Activated CD4-positive, alpha-beta T cell treated with anti-CD3 and anti-CD28 coated beads for 36 hours (primary cell): ENCODE measurements around the gene POLR1D. TPM values are rescaled to one million over a fixed set of nuclear protein-coding genes. Genes with fewer than 3 reads are reported as not detected.

Experiments
- ATAC-seq: fragments of 200-7000 bp; cut with Tn5 transposase; one replicate; pipeline ENCODE4 v1.10.0; 2021; ENCODE audit warnings: mild to moderate bottlenecking, moderate library complexity
- CTCF ChIA-PET: fragments of 350-600 bp; sonication (Branson Sonifier 250); formaldehyde crosslinking; loops from one replicate; lab custom pipeline; 2021; ENCODE audit warnings: antibody characterized with exemption; lab: Charles Lee
- POLR2A ChIA-PET: fragments of 350-600 bp; sonication (Branson Sonifier 250); formaldehyde crosslinking; loops from one replicate; lab custom pipeline; 2021; ENCODE audit warnings: antibody characterized with exemption, inconsistent platforms; lab: Charles Lee
- DNase-seq: peaks from one replicate; pipeline ENCODE4 v3.0.0-alpha.2; 2020
- H3K27ac Mint-ChIP-seq: one replicate; pipeline ENCODE4 v1.8.0; 2021; ENCODE audit warnings: mixed read lengths
- H3K27me3 Mint-ChIP-seq: one replicate; pipeline ENCODE4 v1.8.0; 2021; ENCODE audit warnings: mixed read lengths
- H3K36me3 Mint-ChIP-seq: one replicate; pipeline ENCODE4 v1.8.0; 2021; ENCODE audit warnings: low read depth, mixed read lengths
- H3K4me1 Mint-ChIP-seq: one replicate; pipeline ENCODE4 v1.8.0; 2021; ENCODE audit warnings: mixed read lengths
- H3K4me3 Mint-ChIP-seq: one replicate; pipeline ENCODE4 v1.8.0; 2021; ENCODE audit warnings: mild to moderate bottlenecking, moderate library complexity, mixed read lengths
- H3K9me3 Mint-ChIP-seq: one replicate; pipeline ENCODE4 v1.8.0; 2021; ENCODE audit warnings: low read depth, mixed read lengths
- intact Hi-C, 2 experiments: fragments of 100-400 bp; cut with DNase I in 1 of 2; cut with micrococcal nuclease in 1 of 2; formaldehyde crosslinking; loops; one replicate each; pipeline versions ENCODE4 v1.14.2 to v1.15.1; 2022 to 2024; cut with DNase I, micrococcal nuclease
- total RNA-seq, 2 experiments: library from RNA; stranded (reverse); gene quantifications; one replicate each; pipeline ENCODE4 v1.2.3, GENCODE V29; 2021

The POLR1D gene
- total RNA-seq, 2 experiments from 2014 or later, result 165 to 197 TPM

GRCh38 chr13:27595055-27595811, 26.5 kb upstream of the POLR1D start:
- DNase-seq, result no peak
- no peak for ATAC-seq
- CTCF ChIA-PET, result interaction anchor here (0.7 kb wide), 1 partner anchor 71 kb away, joined by 3 read pairs; no protein-coding TSS in a partner anchor
- Mint-ChIP-seq H3K9me3 (no peaks in the 10 kb centered on the region), H3K36me3 (no peaks in the 10 kb centered on the region), H3K27ac (no peak overlapping the region), H3K4me3 (no peak overlapping the region), H3K4me1 (peaks cover 6% of the 10 kb centered on the region), H3K27me3 (no peaks in the 10 kb centered on the region)
- intact Hi-C loops, result no loop called here
- POLR2A ChIA-PET, result no interaction called here

GRCh38 chr13:27599096-27599495, 22.6 kb upstream of the POLR1D start:
- Mint-ChIP-seq H3K36me3 (peaks cover under 1% of the 10 kb centered on the region), H3K4me3 (no peak overlapping the region), H3K9me3 (peaks cover under 1% of the 10 kb centered on the region), H3K27ac (no peak overlapping the region), H3K4me1 (peaks cover 19% of the 10 kb centered on the region), H3K27me3 (no peaks in the 10 kb centered on the region)
- POLR2A ChIA-PET, result no interaction called here
- DNase-seq (no peak), ATAC-seq (no peak)
- intact Hi-C loops, result no loop called here
- CTCF ChIA-PET, result interaction anchor here (0.7 to 1.5 kb wide), 2 partner anchors 13 to 21 kb away, joined by 3 to 4 read pairs; partner anchors contain the start of gene LNX2

- CTCF ChIA-PET, result interaction anchor here (0.7 kb wide), 1 partner anchor 216 kb away, joined by 3 read pairs; no protein-coding TSS in a partner anchor
- POLR2A ChIA-PET, result no interaction called here
These were observed 21.7 kb upstream of the POLR1D start for GRCh38 chr13:27599845-27600553.

GRCh38 chr13:27600711-27601110, 21.0 kb upstream of the POLR1D start:
- ChIA-PET CTCF (no interaction called here), POLR2A (no interaction called here)
- Mint-ChIP-seq H3K27ac (no peak overlapping the region), H3K27me3 (no peaks in the 10 kb centered on the region), H3K4me1 (peaks cover 21% of the 10 kb centered on the region), H3K4me3 (no peak overlapping the region), H3K9me3 (peaks cover 3% of the 10 kb centered on the region), H3K36me3 (peaks cover 2% of the 10 kb centered on the region)
- DNase-seq (no peak), ATAC-seq (no peak)
- intact Hi-C loops, result no loop called here

More at GRCh38 chr13:27599845-27600553, 21.7 kb upstream of the POLR1D start:
- Mint-ChIP-seq H3K27ac (no peak overlapping the region), H3K4me1 (peaks cover 21% of the 10 kb centered on the region), H3K27me3 (no peaks in the 10 kb centered on the region), H3K4me3 (no peak overlapping the region), H3K36me3 (peaks cover 2% of the 10 kb centered on the region), H3K9me3 (peaks cover 3% of the 10 kb centered on the region)
- ATAC-seq, result no peak
- no peak for DNase-seq
- intact Hi-C loops, result no loop called here

- peaks cover 3% of the 10 kb centered on the region for H3K9me3 Mint-ChIP-seq
- no peak for ATAC-seq
- CTCF ChIA-PET, result interaction anchor here (0.6 to 1.3 kb wide), 2 partner anchors 19 to 1040 kb away, joined by 3 to 4 read pairs; partner anchors contain the start of gene LNX2
These were observed 20.5 kb upstream of the POLR1D start for GRCh38 chr13:27601208-27601607.

GRCh38 chr13:27601803-27602202, 19.9 kb upstream of the POLR1D start:
- peaks cover 2% of the 10 kb centered on the region for H3K36me3 Mint-ChIP-seq

More at GRCh38 chr13:27601208-27601607, 20.5 kb upstream of the POLR1D start:
- intact Hi-C loops, result no loop called here
- POLR2A ChIA-PET, result interaction anchor here (0.6 kb wide), 1 partner anchor 43 kb away, joined by 4 read pairs; no protein-coding TSS in a partner anchor
- no peak overlapping the region for H3K4me3 Mint-ChIP-seq
- H3K27me3 Mint-ChIP-seq, result no peaks in the 10 kb centered on the region
- no peak for DNase-seq
- H3K36me3 Mint-ChIP-seq, result peaks cover 2% of the 10 kb centered on the region
- H3K4me1 Mint-ChIP-seq, result peaks cover 23% of the 10 kb centered on the region
- no peak overlapping the region for H3K27ac Mint-ChIP-seq

GRCh38 chr13:27605099-27605498, 16.6 kb upstream of the POLR1D start:
- ChIA-PET POLR2A (no interaction called here), CTCF (no interaction called here)
- Mint-ChIP-seq H3K4me3 (no peak overlapping the region), H3K27me3 (no peaks in the 10 kb centered on the region), H3K4me1 (peaks cover 26% of the 10 kb centered on the region), H3K27ac (no peak overlapping the region), H3K9me3 (peaks cover 3% of the 10 kb centered on the region), H3K36me3 (peaks cover 2% of the 10 kb centered on the region)
- ATAC-seq (no peak), DNase-seq (no peak)
- intact Hi-C loops, result no loop called here

More at GRCh38 chr13:27601803-27602202, 19.9 kb upstream of the POLR1D start:
- DNase-seq (no peak), ATAC-seq (no peak)
- Mint-ChIP-seq H3K4me3 (no peak overlapping the region), H3K4me1 (peaks cover 23% of the 10 kb centered on the region), H3K27me3 (no peaks in the 10 kb centered on the region), H3K27ac (no peak overlapping the region), H3K9me3 (peaks cover 3% of the 10 kb centered on the region)
- intact Hi-C loops, result no loop called here
- CTCF ChIA-PET, result interaction anchor here (0.6 to 1.3 kb wide), 3 partner anchors 18 to 1040 kb away, joined by 3 to 4 read pairs (median 4); partner anchors contain the start of gene LNX2
- POLR2A ChIA-PET, result interaction anchor here (0.6 kb wide), 1 partner anchor 43 kb away, joined by 4 read pairs; no protein-coding TSS in a partner anchor

- ChIA-PET CTCF (interaction anchor here (0.9 kb wide), 1 partner anchor 220 kb away, joined by 3 read pairs; no protein-coding TSS in a partner anchor), POLR2A (no interaction called here)
- H3K27me3 Mint-ChIP-seq, result no peaks in the 10 kb centered on the region
- DNase-seq (no peak), ATAC-seq (no peak)
- H3K4me3 Mint-ChIP-seq, result no peak overlapping the region
- H3K27ac Mint-ChIP-seq, result no peak overlapping the region
- peaks cover 25% of the 10 kb centered on the region for H3K4me1 Mint-ChIP-seq
- peaks cover 3% of the 10 kb centered on the region for H3K9me3 Mint-ChIP-seq
- H3K36me3 Mint-ChIP-seq, result peaks cover 2% of the 10 kb centered on the region
- intact Hi-C loops, result no loop called here
These were observed 16.0 kb upstream of the POLR1D start for GRCh38 chr13:27605610-27606200.

GRCh38 chr13:27607125-27607524, 14.6 kb upstream of the POLR1D start:
- Mint-ChIP-seq H3K27me3 (no peaks in the 10 kb centered on the region), H3K36me3 (peaks cover 2% of the 10 kb centered on the region), H3K4me3 (no peak overlapping the region), H3K4me1 (peaks cover 24% of the 10 kb centered on the region), H3K9me3 (peaks cover 3% of the 10 kb centered on the region), H3K27ac (no peak overlapping the region)
- CTCF ChIA-PET, result interaction anchor here (0.6 to 1.0 kb wide), 4 partner anchors 22 to 357 kb away, joined by 3 to 4 read pairs (median 3); no protein-coding TSS in a partner anchor
- POLR2A ChIA-PET, result no interaction called here
- ATAC-seq (no peak), DNase-seq (no peak)
- intact Hi-C loops, result no loop called here

GRCh38 chr13:27613628-27614027, 8.1 kb upstream of the POLR1D start:
- ChIA-PET POLR2A (no interaction called here), CTCF (interaction anchor here (0.5 kb wide), 1 partner anchor 173 kb away, joined by 3 read pairs; no protein-coding TSS in a partner anchor)
- H3K27ac Mint-ChIP-seq, result no peak overlapping the region
- intact Hi-C loops, result loop anchor here in 1 of 2 experiments (5.0 kb wide), 1 partner anchor 41 kb away; no protein-coding TSS in a partner anchor
- H3K36me3 Mint-ChIP-seq, result peaks cover 5% of the 10 kb centered on the region
- H3K4me3 Mint-ChIP-seq, result no peak overlapping the region
- peaks cover 34% of the 10 kb centered on the region for H3K4me1 Mint-ChIP-seq
- no peaks in the 10 kb centered on the region for H3K27me3 Mint-ChIP-seq
- no peaks in the 10 kb centered on the region for H3K9me3 Mint-ChIP-seq
- DNase-seq (no peak), ATAC-seq (no peak)

GRCh38 chr13:27617881-27618321, 3.8 kb upstream of the POLR1D start:
- Mint-ChIP-seq H3K4me1 (peaks cover 32% of the 10 kb centered on the region), H3K27me3 (no peaks in the 10 kb centered on the region), H3K4me3 (no peak overlapping the region), H3K27ac (no peak overlapping the region), H3K36me3 (peaks cover 13% of the 10 kb centered on the region), H3K9me3 (no peaks in the 10 kb centered on the region)
- CTCF ChIA-PET, result no interaction called here
- intact Hi-C loops, result no loop called here
- POLR2A ChIA-PET, result no interaction called here
- ATAC-seq (no peak), DNase-seq (no peak)
